Fibroblast of the conjunctiva (primary cell): ENCODE data around the gene FKBP5.
A peak's percentile ranks its signal among the peaks of the same experiment; 100 is the strongest.
"Not testable (repeated sequence)": the region's sequence is repeated elsewhere in the genome, so short reads cannot be mapped to it uniquely, and the experiment has no call there.

ENCODE experiments used
- DNase-seq: peaks from one replicate; pipeline ENCODE4 v3.0.0-alpha.2; 2010; ENCODE audit warnings: low read depth

The FKBP5 gene

GRCh38 chr6:35723587-35723986 lies 34.9 kb upstream of the FKBP5 start:
- DNase-seq: no peak

GRCh38 chr6:35722121-35722761 lies 33.5 kb upstream of the FKBP5 start:
- no peak for DNase-seq

- no peak for DNase-seq
Observed at GRCh38 chr6:35719830-35720733, 31.4 kb upstream of the FKBP5 start.

DNA sequence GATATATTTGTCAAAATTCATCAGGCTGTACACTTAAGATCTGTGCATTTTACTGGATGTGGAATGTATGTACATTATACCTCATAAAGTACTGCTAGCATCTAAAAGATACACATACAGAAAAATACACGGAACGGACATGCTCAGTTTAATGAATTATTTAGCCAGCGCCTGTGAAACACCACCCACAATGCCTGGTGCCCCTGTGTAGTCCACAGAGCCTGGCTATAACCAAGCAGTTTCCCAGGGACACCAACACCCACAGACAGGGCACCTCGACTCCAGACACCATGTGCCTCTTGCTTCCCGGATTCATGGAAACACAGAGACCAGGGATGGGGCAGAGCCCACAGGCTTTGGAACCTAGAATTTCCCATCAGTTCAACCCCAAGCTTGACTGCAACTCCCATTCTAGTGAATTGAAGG lies 30.7 kb upstream of the FKBP5 start:
- no peak for DNase-seq

DNA sequence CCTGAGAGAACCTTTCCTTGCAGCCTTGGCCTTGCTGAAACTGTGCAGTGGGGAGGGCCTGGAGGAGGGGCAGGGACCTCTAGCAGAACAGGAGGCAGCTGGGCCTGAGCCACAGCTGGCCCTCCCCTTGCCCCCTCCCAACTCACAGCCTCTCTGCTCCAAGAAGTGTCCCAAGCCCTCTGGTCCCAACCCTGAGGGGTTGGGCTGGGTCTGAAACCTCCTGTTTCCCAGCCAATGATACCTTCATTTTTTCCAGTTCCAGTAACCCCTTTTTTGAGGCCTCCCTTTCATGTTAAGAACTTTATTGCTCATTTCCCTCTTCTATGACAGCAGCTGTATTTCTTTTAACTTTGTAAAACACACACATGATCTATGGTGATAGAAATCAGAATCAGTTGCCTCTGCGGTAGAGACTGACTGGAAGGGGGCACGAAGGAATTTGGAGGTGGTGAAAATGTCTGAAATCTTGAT lies 30.2 kb upstream of the FKBP5 start:
- no peak for DNase-seq

DNA sequence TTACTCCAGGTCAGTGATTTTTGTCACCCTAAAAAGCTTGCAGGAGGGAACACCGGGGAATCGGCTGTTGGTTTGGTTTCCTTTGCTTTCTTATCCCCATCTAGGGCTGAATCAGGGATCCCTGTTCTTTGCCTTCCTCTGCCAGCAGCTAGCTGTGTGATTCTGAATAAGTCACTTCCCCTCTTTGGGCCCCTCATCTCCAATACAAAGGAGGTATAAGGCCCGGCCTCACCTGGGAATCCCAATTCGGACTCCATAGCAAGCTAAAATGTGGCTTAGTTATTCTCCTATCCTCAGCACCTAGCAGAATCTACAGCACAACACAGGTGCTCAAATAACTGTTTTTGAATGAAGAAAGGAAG lies 29.6 kb upstream of the FKBP5 start:
- DNase-seq: no peak

- no peak for DNase-seq
Observed at GRCh38 chr6:35717449-35718374, 29.0 kb upstream of the FKBP5 start.

- no peak for DNase-seq
Observed at GRCh38 chr6:35716798-35717197, 28.1 kb upstream of the FKBP5 start.

- DNase-seq: no peak
Observed at GRCh38 chr6:35713006-35713767, 24.5 kb upstream of the FKBP5 start.

DNA sequence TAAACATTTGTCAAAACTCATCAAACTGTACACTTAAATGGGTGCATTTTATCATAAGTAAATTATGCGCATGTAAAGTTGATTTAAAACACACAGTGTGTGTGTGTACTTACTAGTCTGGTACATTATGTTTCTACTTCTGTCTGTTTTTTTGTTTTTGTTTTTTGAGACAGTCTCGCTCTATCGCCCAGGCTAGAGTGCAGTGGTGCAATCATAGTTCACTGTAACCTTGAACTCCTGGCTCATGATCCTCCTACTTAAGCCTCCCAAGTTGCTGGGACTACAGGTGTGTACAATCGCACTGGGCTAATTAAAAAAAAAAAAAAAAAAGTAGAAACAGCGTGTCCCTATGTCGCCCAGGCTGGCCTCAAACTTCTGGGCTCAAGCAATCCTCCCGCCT lies 23.0 kb upstream of the FKBP5 start:
- DNase-seq: no peak

DNA sequence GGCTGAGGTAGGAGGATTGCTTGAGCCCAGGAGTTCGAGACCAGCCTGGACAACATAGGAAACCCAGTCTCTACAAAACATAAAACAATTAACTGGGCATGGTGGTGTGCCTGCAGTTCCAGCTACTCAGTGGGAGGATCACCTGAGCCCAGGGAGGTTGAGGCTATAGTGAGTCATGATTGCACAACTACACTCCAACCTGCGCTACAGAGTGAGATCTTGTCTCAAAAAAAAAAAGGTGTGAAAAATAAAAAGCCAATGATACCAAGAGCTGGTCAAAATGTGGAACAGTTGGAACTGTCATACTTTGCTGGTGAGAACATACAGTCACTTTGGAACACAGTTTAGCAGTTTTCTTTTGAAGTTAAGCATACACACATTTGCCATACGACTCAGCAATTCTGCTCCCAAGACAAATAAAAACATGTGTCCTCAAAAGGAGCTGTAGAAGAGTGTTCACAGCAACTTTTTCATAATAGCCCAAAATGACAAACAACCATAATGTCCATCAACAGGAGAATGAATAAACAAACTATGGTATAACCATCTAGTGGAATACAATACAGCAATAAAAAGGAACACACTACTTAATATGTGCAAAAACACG lies 21.6 kb upstream of the FKBP5 start:
- DNase-seq: no peak

- DNase-seq: no peak
Observed at GRCh38 chr6:35708585-35708984, 19.9 kb upstream of the FKBP5 start.

- DNase-seq: no peak
Observed at GRCh38 chr6:35707714-35708407, 19.1 kb upstream of the FKBP5 start.

- no peak for DNase-seq
Observed at GRCh38 chr6:35706468-35706867, 17.8 kb upstream of the FKBP5 start.

GRCh38 chr6:35703554-35703953 lies 14.8 kb upstream of the FKBP5 start:
- DNase-seq: no peak

GRCh38 chr6:35698858-35699257 lies 10.1 kb upstream of the FKBP5 start:
- no peak for DNase-seq

DNA sequence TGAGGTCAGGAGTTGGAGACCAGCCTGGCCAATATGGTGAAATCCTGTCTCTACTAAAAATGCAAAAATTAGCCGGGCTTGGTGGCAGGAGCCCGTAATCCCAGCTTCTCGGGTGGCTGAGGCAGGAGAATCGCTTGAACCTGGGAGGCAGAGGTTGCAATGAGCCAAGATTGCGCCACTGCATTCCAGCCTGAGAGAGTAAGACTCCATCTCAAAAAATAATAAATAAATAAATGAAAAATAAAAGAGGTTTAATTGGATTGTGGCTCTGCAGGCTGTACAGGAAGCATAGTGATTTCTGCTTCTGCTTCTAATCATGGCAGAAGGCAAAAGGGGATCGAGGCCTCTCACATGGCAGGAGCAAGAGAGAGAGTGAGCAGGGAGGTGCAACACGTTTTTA lies 9.7 kb upstream of the FKBP5 start:
- not testable (repeated sequence) for DNase-seq

GRCh38 chr6:35694462-35694861 lies 5.7 kb upstream of the FKBP5 start:
- no peak for DNase-seq

DNA sequence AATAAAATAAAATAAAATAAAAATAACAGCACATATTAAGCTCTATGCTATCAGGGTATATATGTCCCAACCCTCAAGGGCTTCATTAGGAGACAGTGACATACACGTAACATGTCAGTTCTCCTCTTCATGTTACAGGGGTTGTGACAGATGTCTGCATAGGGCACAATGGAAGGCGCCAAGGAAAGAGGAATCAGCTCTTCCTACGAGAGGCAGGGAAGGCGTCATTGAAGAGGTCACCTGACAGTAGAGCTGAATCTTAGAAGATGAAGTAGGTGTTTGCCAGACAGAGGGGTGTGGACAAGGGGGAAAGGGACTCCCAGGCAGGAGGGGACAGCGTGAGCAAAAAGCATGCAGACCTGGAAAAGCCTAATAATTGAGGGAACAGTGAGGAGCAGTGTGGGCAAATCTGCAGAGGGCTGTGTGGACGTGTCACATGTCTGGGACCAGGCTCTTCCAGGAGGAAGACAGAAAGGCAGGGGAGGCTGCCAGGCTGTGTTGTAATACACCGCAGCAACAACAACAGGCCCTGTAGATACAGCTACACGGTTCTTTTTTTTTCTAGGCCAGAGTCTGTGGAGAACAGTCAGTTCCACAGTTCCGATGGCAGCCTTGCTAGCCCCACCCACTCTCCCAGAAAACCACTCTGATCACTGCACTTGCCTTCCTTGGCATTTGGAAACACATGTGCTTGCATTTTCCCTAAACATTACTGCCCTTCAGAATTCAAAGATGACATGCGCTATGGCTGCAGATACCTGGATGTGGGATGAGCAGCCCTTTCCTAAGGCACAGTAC lies 2.5 kb upstream of the FKBP5 start:
- peak; percentile 77 for DNase-seq

- DNase-seq: no peak
Observed at GRCh38 chr6:35690484-35690883, 1.8 kb upstream of the FKBP5 start.
